ENCODE results near the gene MAFF. TPM values are rescaled to one million over a fixed set of nuclear protein-coding genes. Genes with fewer than 3 reads are reported as not detected.
A peak's percentile ranks its signal among the peaks of the same experiment; 100 is the strongest.

MAFF gene
- total and polyA plus RNA-seq, 9 of the 15 experiments (the other 6 are each of a cell fraction or from before 2014, with no cell fraction given), result 0.51 to 8.0 (median 5.4) TPM

DNA sequence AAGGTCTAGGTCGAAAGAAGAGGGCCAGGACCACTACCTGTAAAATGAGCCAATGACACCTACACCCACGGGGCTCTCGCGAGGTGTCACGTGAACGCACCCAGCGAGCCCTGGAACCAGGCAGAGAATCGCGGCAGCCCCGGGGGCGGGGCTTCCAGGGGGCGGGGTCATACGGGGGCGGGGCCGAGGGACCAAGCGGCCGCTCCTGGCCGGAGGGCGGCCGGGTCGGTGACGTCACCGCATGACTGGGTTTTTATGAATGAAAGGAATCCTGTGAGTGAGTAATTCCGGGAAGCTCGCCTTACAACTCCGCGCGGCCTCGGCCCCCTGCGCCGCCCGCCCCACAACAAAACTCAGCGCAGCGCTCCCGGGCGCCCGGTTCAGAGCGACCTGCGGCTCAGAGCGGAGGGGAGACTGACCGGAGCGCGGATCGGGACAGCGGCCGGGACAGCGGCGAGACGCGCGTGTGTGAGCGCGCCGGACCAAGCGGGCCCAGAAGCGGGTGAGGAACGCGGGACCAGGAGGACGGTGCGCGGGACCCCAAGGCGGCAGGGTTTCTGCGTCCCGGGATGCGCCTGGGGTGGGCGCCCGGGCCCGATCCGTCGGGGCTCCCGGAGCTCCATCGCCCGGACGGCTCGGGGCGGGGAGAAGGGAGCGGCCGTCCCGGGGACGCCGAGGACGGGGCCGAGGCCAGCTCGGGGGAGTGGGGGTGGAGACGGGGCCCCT lies at the start of gene MAFF (continued):
- TF ChIP-seq HNRNPL (IDR thresholded peaks at IDR 0.05; ENCODE audit: low read depth, low read length) (no peak), KDM2B (CRISPR knock-in tag; IDR thresholded peaks at IDR 0.05) (peak; percentile 61; the same call in 1 of the 2 replicates), ELF4 (CRISPR knock-in tag; IDR thresholded peaks at IDR 0.05) (no peak), TEAD1 (CRISPR knock-in tag; IDR thresholded peaks at IDR 0.05) (peak in 1 of 2 experiments; percentile 4; a peak in 1 of 4 replicates), TGIF2 (CRISPR knock-in tag; IDR thresholded peaks at IDR 0.05) (no peak), ZC3H4 (CRISPR knock-in tag; IDR thresholded peaks at IDR 0.05; ENCODE audit: borderline replicate concordance) (0 out of 2 replicates have a peak, but pooled peaks have one; percentile 63), NR1H2 (CRISPR knock-in tag; IDR thresholded peaks at IDR 0.05) (peak; percentile 36; the same call in 1 of the 2 replicates), FIP1L1 (IDR thresholded peaks at IDR 0.05; ENCODE audit: low read depth, low read length, poor library complexity, severe bottlenecking) (peak; percentile 45), SUPT5H (IDR thresholded peaks at IDR 0.05) (peak; percentile 78), TAF1 (IDR thresholded peaks at IDR 0.05; ENCODE audit: control insufficient read depth, extremely low read depth, insufficient read depth, low read length, severe bottlenecking) (peak; percentile 65), ZNF143 (CRISPR knock-in tag; IDR thresholded peaks at IDR 0.05) (no peak)
- TF ChIP-seq, protein P1, sequence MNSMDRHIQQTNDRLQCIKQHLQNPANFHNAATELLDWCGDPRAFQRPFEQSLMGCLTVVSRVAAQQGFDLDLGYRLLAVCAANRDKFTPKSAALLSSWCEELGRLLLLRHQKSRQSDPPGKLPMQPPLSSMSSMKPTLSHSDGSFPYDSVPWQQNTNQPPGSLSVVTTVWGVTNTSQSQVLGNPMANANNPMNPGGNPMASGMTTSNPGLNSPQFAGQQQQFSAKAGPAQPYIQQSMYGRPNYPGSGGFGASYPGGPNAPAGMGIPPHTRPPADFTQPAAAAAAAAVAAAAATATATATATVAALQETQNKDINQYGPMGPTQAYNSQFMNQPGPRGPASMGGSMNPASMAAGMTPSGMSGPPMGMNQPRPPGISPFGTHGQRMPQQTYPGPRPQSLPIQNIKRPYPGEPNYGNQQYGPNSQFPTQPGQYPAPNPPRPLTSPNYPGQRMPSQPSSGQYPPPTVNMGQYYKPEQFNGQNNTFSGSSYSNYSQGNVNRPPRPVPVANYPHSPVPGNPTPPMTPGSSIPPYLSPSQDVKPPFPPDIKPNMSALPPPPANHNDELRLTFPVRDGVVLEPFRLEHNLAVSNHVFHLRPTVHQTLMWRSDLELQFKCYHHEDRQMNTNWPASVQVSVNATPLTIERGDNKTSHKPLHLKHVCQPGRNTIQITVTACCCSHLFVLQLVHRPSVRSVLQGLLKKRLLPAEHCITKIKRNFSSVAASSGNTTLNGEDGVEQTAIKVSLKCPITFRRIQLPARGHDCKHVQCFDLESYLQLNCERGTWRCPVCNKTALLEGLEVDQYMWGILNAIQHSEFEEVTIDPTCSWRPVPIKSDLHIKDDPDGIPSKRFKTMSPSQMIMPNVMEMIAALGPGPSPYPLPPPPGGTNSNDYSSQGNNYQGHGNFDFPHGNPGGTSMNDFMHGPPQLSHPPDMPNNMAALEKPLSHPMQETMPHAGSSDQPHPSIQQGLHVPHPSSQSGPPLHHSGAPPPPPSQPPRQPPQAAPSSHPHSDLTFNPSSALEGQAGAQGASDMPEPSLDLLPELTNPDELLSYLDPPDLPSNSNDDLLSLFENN (IDR thresholded peaks at IDR 0.05; ENCODE audit: low read depth in 2 of 2, low read length in 2 of 2), result no peak
- TF ChIP-seq, protein P2, sequence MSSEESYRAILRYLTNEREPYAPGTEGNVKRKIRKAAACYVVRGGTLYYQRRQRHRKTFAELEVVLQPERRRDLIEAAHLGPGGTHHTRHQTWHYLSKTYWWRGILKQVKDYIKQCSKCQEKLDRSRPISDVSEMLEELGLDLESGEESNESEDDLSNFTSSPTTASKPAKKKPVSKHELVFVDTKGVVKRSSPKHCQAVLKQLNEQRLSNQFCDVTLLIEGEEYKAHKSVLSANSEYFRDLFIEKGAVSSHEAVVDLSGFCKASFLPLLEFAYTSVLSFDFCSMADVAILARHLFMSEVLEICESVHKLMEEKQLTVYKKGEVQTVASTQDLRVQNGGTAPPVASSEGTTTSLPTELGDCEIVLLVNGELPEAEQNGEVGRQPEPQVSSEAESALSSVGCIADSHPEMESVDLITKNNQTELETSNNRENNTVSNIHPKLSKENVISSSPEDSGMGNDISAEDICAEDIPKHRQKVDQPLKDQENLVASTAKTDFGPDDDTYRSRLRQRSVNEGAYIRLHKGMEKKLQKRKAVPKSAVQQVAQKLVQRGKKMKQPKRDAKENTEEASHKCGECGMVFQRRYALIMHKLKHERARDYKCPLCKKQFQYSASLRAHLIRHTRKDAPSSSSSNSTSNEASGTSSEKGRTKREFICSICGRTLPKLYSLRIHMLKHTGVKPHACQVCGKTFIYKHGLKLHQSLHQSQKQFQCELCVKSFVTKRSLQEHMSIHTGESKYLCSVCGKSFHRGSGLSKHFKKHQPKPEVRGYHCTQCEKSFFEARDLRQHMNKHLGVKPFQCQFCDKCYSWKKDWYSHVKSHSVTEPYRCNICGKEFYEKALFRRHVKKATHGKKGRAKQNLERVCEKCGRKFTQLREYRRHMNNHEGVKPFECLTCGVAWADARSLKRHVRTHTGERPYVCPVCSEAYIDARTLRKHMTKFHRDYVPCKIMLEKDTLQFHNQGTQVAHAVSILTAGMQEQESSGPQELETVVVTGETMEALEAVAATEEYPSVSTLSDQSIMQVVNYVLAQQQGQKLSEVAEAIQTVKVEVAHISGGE (CRISPR knock-in tag; IDR thresholded peaks at IDR 0.05), result peak in 1 of 3 experiments; percentile 19; a peak in 1 of 6 replicates
- TF ChIP-seq, protein P3, sequence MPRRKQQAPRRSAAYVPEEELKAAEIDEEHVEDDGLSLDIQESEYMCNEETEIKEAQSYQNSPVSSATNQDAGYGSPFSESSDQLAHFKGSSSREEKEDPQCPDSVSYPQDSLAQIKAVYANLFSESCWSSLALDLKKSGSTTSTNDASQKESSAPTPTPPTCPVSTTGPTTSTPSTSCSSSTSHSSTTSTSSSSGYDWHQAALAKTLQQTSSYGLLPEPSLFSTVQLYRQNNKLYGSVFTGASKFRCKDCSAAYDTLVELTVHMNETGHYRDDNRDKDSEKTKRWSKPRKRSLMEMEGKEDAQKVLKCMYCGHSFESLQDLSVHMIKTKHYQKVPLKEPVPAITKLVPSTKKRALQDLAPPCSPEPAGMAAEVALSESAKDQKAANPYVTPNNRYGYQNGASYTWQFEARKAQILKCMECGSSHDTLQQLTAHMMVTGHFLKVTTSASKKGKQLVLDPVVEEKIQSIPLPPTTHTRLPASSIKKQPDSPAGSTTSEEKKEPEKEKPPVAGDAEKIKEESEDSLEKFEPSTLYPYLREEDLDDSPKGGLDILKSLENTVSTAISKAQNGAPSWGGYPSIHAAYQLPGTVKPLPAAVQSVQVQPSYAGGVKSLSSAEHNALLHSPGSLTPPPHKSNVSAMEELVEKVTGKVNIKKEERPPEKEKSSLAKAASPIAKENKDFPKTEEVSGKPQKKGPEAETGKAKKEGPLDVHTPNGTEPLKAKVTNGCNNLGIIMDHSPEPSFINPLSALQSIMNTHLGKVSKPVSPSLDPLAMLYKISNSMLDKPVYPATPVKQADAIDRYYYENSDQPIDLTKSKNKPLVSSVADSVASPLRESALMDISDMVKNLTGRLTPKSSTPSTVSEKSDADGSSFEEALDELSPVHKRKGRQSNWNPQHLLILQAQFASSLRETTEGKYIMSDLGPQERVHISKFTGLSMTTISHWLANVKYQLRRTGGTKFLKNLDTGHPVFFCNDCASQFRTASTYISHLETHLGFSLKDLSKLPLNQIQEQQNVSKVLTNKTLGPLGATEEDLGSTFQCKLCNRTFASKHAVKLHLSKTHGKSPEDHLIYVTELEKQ (CRISPR knock-in tag; IDR thresholded peaks at IDR 0.05), result no peak
